MM.1S (cell line): ENCODE results near the gene CDCA8.

ENCODE experiments used
- DNase-seq: peaks from one replicate; pipeline ENCODE4 v3.0.0-alpha.2; 2015
- H2AFZ ChIP-seq: fragments of 300-600 bp; sonication (generic); 2 replicates; pipeline ENCODE4 v1.6.0; 2016; ENCODE audit warnings: antibody characterized with exemption, low read length
- H3F3A ChIP-seq: fragments of 300-600 bp; sonication (generic); 2 replicates; pipeline ENCODE4 v1.6.1; 2016; ENCODE audit warnings: mild to moderate bottlenecking, antibody characterized with exemption, low read length, moderate library complexity, mixed read lengths; ENCODE audit not compliant: insufficient read depth
- H3K27ac ChIP-seq: fragments of 300-600 bp; sonication (generic); 2 replicates; pipeline ENCODE4 v1.5.1; 2016; ENCODE audit warnings: mild to moderate bottlenecking, low read length
- H3K27me3 ChIP-seq: fragments of 300-600 bp; sonication (generic); replicated peaks from 2 replicates; pipeline ENCODE4 v1.6.0; 2016; ENCODE audit warnings: low read length; ENCODE audit not compliant: insufficient read depth
- H3K36me3 ChIP-seq: fragments of 300-600 bp; sonication (generic); replicated peaks from 2 replicates; pipeline ENCODE4 v1.6.1; 2016; ENCODE audit warnings: mild to moderate bottlenecking, low read length, mixed read lengths; ENCODE audit not compliant: insufficient read depth
- H3K4me1 ChIP-seq: fragments of 300-600 bp; sonication (generic); 2 replicates; pipeline ENCODE4 v1.6.1; 2016; ENCODE audit warnings: low read length, mixed read lengths
- H3K4me2 ChIP-seq: fragments of 300-600 bp; sonication (generic); 2 replicates; pipeline ENCODE4 v1.6.0; 2016; ENCODE audit warnings: low read depth, low read length
- H3K4me3 ChIP-seq: fragments of 300-600 bp; sonication (generic); 2 replicates; pipeline ENCODE4 v1.5.1; 2016; ENCODE audit warnings: low read length, mixed read lengths
- H3K79me2 ChIP-seq: fragments of 300-600 bp; sonication (generic); 2 replicates; pipeline ENCODE4 v1.6.1; 2016; ENCODE audit warnings: mixed run types, low read length, mixed read lengths
- H3K9ac ChIP-seq: fragments of 300-600 bp; sonication (generic); 2 replicates; pipeline ENCODE4 v1.6.1; 2016; ENCODE audit warnings: low read length, mixed read lengths
- H3K9me2 ChIP-seq: fragments of 300-600 bp; sonication (generic); replicated peaks from 2 replicates; pipeline ENCODE4 v1.6.1; 2016; ENCODE audit warnings: mild to moderate bottlenecking, low read length, mixed read lengths; ENCODE audit not compliant: insufficient read depth
- H3K9me3 ChIP-seq: fragments of 300-600 bp; sonication (generic); replicated peaks from 2 replicates; pipeline ENCODE4 v1.6.1; 2016; ENCODE audit warnings: mild to moderate bottlenecking, low read length, mixed read lengths; ENCODE audit not compliant: insufficient read depth
- H4K20me1 ChIP-seq: fragments of 300-600 bp; sonication (generic); 2 replicates; pipeline ENCODE4 v1.6.1; 2016; ENCODE audit warnings: mild to moderate bottlenecking, low read length, moderate library complexity, mixed read lengths; ENCODE audit not compliant: insufficient read depth
- EZH2 ChIP-seq: fragments of 300-600 bp; sonication (generic); optimal IDR thresholded peaks from 2 replicates; pipeline ENCODE3; 2017; ENCODE audit warnings: low read depth, mild to moderate bottlenecking, antibody characterized with exemption, low read length, mixed read lengths
- EZH2phosphoT487 ChIP-seq: fragments of 300-600 bp; sonication (generic); IDR thresholded peaks from 2 replicates; pipeline ENCODE4 v1.6.1; 2018; ENCODE audit warnings: antibody characterized with exemption, low read length
- TF ChIP-seq, protein P1 (sequence below): fragments of 300-600 bp; sonication (generic); IDR thresholded peaks from 2 replicates; pipeline ENCODE4 v1.5.1; 2016; ENCODE audit warnings: antibody characterized with exemption, low read length, mixed read lengths

The CDCA8 gene

GRCh38 chr1:37717631-37718030 is 25.3 kb downstream of the CDCA8 start:
- Histone ChIP-seq H3K9ac (no peak overlapping the region), H3K9me3 (no peaks in the 10 kb centered on the region), H3K9me2 (no peaks in the 10 kb centered on the region), H3K4me1 (no peaks in the 10 kb centered on the region), H4K20me1 (no peaks in the 10 kb centered on the region), H3F3A (no peaks in the 10 kb centered on the region), H3K4me3 (no peak overlapping the region), H3K27me3 (no peaks in the 10 kb centered on the region), H3K36me3 (no peaks in the 10 kb centered on the region), H3K27ac (no peak overlapping the region), H2AFZ (no peak overlapping the region), H3K79me2 (no peaks in the 10 kb centered on the region), H3K4me2 (no peak overlapping the region)
- TF ChIP-seq EZH2phosphoT487 (no peak), EZH2 (no peak)
- TF ChIP-seq, protein P1, sequence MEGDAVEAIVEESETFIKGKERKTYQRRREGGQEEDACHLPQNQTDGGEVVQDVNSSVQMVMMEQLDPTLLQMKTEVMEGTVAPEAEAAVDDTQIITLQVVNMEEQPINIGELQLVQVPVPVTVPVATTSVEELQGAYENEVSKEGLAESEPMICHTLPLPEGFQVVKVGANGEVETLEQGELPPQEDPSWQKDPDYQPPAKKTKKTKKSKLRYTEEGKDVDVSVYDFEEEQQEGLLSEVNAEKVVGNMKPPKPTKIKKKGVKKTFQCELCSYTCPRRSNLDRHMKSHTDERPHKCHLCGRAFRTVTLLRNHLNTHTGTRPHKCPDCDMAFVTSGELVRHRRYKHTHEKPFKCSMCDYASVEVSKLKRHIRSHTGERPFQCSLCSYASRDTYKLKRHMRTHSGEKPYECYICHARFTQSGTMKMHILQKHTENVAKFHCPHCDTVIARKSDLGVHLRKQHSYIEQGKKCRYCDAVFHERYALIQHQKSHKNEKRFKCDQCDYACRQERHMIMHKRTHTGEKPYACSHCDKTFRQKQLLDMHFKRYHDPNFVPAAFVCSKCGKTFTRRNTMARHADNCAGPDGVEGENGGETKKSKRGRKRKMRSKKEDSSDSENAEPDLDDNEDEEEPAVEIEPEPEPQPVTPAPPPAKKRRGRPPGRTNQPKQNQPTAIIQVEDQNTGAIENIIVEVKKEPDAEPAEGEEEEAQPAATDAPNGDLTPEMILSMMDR: no peak
- DNase-seq: no peak

DNA sequence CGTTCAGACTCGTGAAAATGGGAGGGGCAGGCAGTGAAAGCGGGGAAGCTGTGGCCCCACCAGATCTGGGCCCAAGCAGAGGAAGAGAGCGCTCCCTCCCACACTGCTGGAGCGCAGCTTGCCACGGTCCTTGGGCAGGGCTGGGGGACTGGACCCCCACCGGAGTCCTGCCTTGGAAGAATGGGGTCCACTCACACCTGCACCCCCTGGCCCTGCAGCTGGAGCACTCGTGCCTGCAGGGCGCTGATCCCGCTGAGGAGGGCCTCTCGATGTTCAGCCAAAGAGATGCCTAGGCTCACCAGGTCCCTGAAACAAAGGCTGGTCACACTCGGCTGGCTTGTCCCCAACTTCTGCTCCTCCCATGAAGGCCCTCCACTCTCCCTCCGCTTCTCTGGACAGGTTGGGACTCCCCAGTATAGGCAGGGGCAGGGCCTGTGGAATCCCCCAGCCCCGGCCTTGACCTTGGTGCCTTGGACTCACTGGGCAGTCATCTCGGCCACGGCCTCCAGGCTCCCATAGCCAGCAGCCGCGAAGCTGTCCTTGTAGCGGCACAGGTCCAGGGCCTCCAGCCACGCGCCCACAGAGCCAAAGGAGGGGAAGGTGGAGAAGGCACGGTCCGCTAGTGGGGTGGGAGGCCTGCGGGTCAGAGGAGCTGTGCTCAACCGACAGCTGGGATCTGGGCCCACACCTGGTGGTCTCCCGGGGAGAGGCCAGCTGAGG is 26.0 kb downstream of the CDCA8 start:
- no peak overlapping the region for H3K9ac ChIP-seq

DNA sequence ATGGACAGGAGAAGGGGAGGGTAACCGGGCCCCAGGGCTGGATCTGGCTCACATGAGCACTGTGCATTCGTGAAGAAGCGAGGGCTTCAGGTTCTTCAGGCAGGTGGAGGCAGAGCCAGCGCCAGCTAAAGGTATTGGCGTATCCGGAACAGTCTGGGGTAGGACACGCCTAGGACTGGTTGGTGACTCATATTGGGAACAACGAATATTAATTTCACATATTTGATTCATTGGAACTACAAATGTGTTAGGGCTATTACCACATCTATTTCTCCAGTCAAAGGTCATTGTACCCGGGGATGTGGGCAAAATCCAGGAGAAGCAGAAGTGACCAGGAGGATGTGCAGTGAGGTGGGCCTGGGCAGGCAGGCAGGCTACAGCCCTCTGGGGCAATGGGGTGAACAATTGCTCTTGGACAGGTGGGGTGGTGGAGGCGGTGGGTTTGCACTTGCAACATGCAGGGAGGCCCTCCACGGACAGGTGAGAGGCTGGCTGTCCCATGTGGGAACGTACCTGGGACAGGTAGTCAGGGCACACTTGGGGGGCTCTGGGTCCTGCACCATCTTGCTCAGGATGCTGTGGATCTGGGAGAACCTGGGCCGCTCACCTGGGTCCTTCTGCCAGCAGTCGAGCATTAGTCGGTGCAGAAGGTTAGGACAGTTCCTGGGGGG is 26.7 kb downstream of the CDCA8 start:
- Histone ChIP-seq H2AFZ (no peak overlapping the region), H3K4me2 (no peak overlapping the region), H3K9ac (no peak overlapping the region), H3K36me3 (no peaks in the 10 kb centered on the region), H3K27ac (no peak overlapping the region), H4K20me1 (no peaks in the 10 kb centered on the region), H3K9me3 (no peaks in the 10 kb centered on the region), H3K4me1 (no peaks in the 10 kb centered on the region), H3F3A (no peaks in the 10 kb centered on the region), H3K27me3 (no peaks in the 10 kb centered on the region), H3K79me2 (no peaks in the 10 kb centered on the region), H3K4me3 (no peak overlapping the region), H3K9me2 (no peaks in the 10 kb centered on the region)
- TF ChIP-seq EZH2phosphoT487: no peak
- TF ChIP-seq EZH2: no peak
- TF ChIP-seq, protein P1: no peak
- no peak for DNase-seq

More for the DNA sequence above, 26.0 kb downstream of the CDCA8 start:
- Histone ChIP-seq H2AFZ (no peak overlapping the region), H3F3A (no peaks in the 10 kb centered on the region), H3K27me3 (no peaks in the 10 kb centered on the region), H4K20me1 (no peaks in the 10 kb centered on the region), H3K36me3 (no peaks in the 10 kb centered on the region), H3K4me2 (no peak overlapping the region), H3K27ac (no peak overlapping the region), H3K4me3 (no peak overlapping the region), H3K4me1 (no peaks in the 10 kb centered on the region), H3K9me3 (no peaks in the 10 kb centered on the region), H3K79me2 (no peaks in the 10 kb centered on the region), H3K9me2 (no peaks in the 10 kb centered on the region)
- no peak for DNase-seq
- TF ChIP-seq EZH2phosphoT487: no peak
- no peak for TF ChIP-seq EZH2
